ENCODE results near the gene PRDM16. TPM values are rescaled to one million over a fixed set of nuclear protein-coding genes. Genes with fewer than 3 reads are reported as not detected.

PRDM16 gene
- total and polyA plus RNA-seq, 2 donors (not counting 1 experiment from before 2014, with no cell fraction given), result 0.03 to 0.12 TPM

DNA sequence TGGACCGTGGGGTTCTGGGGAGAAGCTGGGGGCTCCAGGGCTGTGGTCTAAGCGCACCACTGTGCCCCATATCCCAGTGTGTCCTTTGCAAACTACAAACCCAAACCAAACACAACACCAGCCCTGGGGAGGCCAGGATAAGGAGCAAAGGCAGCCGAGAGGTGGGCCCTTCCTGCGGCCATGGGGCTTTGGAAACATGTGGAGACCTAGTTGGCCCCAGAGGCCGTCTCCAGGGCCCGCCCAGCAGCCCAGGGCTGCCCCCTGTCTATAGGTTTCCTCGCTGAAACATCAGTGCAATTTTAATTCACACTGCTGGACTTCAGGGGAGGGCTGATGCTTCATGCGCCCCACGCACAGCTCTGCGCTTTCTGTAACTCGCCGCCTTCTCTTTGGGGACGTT, 61.3 kb downstream of the PRDM16 start:
- ChIA-PET POLR2A (no interaction called here), CTCF (no interaction called here)
- H3K9me3 ChIP-seq (ENCODE audit: control extremely low read depth in 1 of 3, control insufficient read depth in 2 of 3, insufficient read depth in 1 of 3, low read length in 2 of 3), result no peaks in the 10 kb centered on the region
- H4K20me1 ChIP-seq (ENCODE audit: control insufficient read depth, insufficient read depth, low read length, poor library complexity, severe bottlenecking), result no peaks in the 10 kb centered on the region
- no peak for TF ChIP-seq EZH2 (IDR thresholded peaks at IDR 0.05; ENCODE audit: borderline replicate concordance, insufficient read depth, low read depth, low read length, poor library complexity, severe bottlenecking)
- TF ChIP-seq, protein P1, sequence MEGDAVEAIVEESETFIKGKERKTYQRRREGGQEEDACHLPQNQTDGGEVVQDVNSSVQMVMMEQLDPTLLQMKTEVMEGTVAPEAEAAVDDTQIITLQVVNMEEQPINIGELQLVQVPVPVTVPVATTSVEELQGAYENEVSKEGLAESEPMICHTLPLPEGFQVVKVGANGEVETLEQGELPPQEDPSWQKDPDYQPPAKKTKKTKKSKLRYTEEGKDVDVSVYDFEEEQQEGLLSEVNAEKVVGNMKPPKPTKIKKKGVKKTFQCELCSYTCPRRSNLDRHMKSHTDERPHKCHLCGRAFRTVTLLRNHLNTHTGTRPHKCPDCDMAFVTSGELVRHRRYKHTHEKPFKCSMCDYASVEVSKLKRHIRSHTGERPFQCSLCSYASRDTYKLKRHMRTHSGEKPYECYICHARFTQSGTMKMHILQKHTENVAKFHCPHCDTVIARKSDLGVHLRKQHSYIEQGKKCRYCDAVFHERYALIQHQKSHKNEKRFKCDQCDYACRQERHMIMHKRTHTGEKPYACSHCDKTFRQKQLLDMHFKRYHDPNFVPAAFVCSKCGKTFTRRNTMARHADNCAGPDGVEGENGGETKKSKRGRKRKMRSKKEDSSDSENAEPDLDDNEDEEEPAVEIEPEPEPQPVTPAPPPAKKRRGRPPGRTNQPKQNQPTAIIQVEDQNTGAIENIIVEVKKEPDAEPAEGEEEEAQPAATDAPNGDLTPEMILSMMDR (IDR thresholded peaks at IDR 0.05), result no peak
- intact Hi-C loops (cut with micrococcal nuclease), result no loop called here
- H3K27ac ChIP-seq (ENCODE audit: low read length in 2 of 2), result no peak overlapping the region
- ATAC-seq (ENCODE audit: low read depth) (no peak), DNase-seq (no peak)
- WGBS (ENCODE audit: insufficient coverage), result 93% methylated on average over 12 of the region's 13 CpGs
- no peaks in the 10 kb centered on the region for H3K27me3 ChIP-seq (replicated peaks in 1 of 4; ENCODE audit: control extremely low read depth in 1 of 4, control insufficient read depth in 3 of 4, insufficient read depth in 4 of 4, low read length in 3 of 4)
- Mint-ChIP-seq H3K27ac (no peak overlapping the region), H3K4me3 (no peak overlapping the region), H3K4me1 (no peaks in the 10 kb centered on the region), H3K9me3 (ENCODE audit: insufficient read depth) (no peaks in the 10 kb centered on the region), H3K27me3 (peaks cover 3% of the 10 kb centered on the region)
- no peak overlapping the region for H3K4me3 ChIP-seq (ENCODE audit: control extremely low read depth in 1 of 5, extremely low read depth in 1 of 5, insufficient read depth in 1 of 5, low read depth in 2 of 5, low read length in 4 of 5)
- H2AFZ ChIP-seq (ENCODE audit: insufficient read depth, low read depth, low read length, poor library complexity, severe bottlenecking), result no peak overlapping the region
- H3K4me1 ChIP-seq (ENCODE audit: control insufficient read depth in 2 of 2, insufficient read depth in 2 of 2, low read length in 2 of 2), result no peaks in the 10 kb centered on the region
- no peaks in the 10 kb centered on the region for H3K79me2 ChIP-seq (ENCODE audit: control insufficient read depth, insufficient read depth, low read length)
- no peak overlapping the region for H3K4me2 ChIP-seq (replicated peaks; ENCODE audit: low read depth, low read length, poor library complexity, severe bottlenecking)
- H3K9ac ChIP-seq (ENCODE audit: low read length), result no peak overlapping the region
- no peaks in the 10 kb centered on the region for H3K36me3 ChIP-seq (replicated peaks in 1 of 2; ENCODE audit: control extremely low read depth in 1 of 2, control insufficient read depth in 1 of 2, extremely low read depth in 1 of 2, insufficient read depth in 2 of 2, low read length in 1 of 2)

GRCh38 chr1:3132660-3133059, 63.7 kb downstream of the PRDM16 start:
- ChIA-PET POLR2A (no interaction called here), CTCF (no interaction called here)
- H3K4me1 Mint-ChIP-seq, result no peaks in the 10 kb centered on the region
- Histone ChIP-seq H4K20me1 (ENCODE audit: control insufficient read depth, insufficient read depth, low read length, poor library complexity, severe bottlenecking) (no peaks in the 10 kb centered on the region), H3K4me2 (replicated peaks; ENCODE audit: low read depth, low read length, poor library complexity, severe bottlenecking) (no peak overlapping the region), H3K36me3 (replicated peaks in 1 of 2; ENCODE audit: control extremely low read depth in 1 of 2, control insufficient read depth in 1 of 2, extremely low read depth in 1 of 2, insufficient read depth in 2 of 2, low read length in 1 of 2) (no peaks in the 10 kb centered on the region), H3K79me2 (ENCODE audit: control insufficient read depth, insufficient read depth, low read length) (no peaks in the 10 kb centered on the region), H2AFZ (ENCODE audit: insufficient read depth, low read depth, low read length, poor library complexity, severe bottlenecking) (no peak overlapping the region), H3K9me3 (ENCODE audit: control extremely low read depth in 1 of 3, control insufficient read depth in 2 of 3, insufficient read depth in 1 of 3, low read length in 2 of 3) (no peaks in the 10 kb centered on the region), H3K27me3 (replicated peaks in 1 of 4; ENCODE audit: control extremely low read depth in 1 of 4, control insufficient read depth in 3 of 4, insufficient read depth in 4 of 4, low read length in 3 of 4) (no peaks in the 10 kb centered on the region), H3K4me3 (ENCODE audit: control extremely low read depth in 1 of 5, extremely low read depth in 1 of 5, insufficient read depth in 1 of 5, low read depth in 2 of 5, low read length in 4 of 5) (no peak overlapping the region), H3K4me1 (ENCODE audit: control insufficient read depth in 2 of 2, insufficient read depth in 2 of 2, low read length in 2 of 2) (no peaks in the 10 kb centered on the region), H3K9ac (ENCODE audit: low read length) (no peak overlapping the region), H3K27ac (ENCODE audit: low read length in 2 of 2) (no peak overlapping the region)
- no peak overlapping the region for H3K4me3 Mint-ChIP-seq
- peaks cover 3% of the 10 kb centered on the region for H3K27me3 Mint-ChIP-seq
- ATAC-seq (ENCODE audit: low read depth), result no peak
- DNase-seq, result no peak
- no peaks in the 10 kb centered on the region for H3K9me3 Mint-ChIP-seq (ENCODE audit: insufficient read depth)
- intact Hi-C loops (cut with micrococcal nuclease), result no loop called here
- TF ChIP-seq EZH2 (IDR thresholded peaks at IDR 0.05; ENCODE audit: borderline replicate concordance, insufficient read depth, low read depth, low read length, poor library complexity, severe bottlenecking), result no peak
- WGBS (ENCODE audit: insufficient coverage), result 50% methylated on average over 12 of the region's 12 CpGs
- peak overlapping the region; percentile 26 for H3K27ac Mint-ChIP-seq
